Measurements from ENCODE around the gene INTS4.
"Not testable (repeated sequence)": the region's sequence is repeated elsewhere in the genome, so short reads cannot be mapped to it uniquely, and the experiment has no call there.

GRCh38 chr11:77943296-77943695 lies 51.2 kb downstream of the INTS4 start:
- TF ChIP-seq CTCF, POLR2A (IDR thresholded peaks at IDR 0.05): not testable (repeated sequence)

Measured in thyroid gland (tissue), 4 donors.